NCI-H2171 treated with DMSO at 0.1 percent for 48 hours (cell line): ENCODE measurements around the gene OCA2.

Experiments
- DNase-seq: peaks from one replicate; lab custom pipeline; 2025; lab: John Stamatoyannopoulos, UW

The OCA2 gene

GRCh38 chr15:28079313-28079969, 19.7 kb downstream of the OCA2 start:
- DNase-seq, result no peak

DNA sequence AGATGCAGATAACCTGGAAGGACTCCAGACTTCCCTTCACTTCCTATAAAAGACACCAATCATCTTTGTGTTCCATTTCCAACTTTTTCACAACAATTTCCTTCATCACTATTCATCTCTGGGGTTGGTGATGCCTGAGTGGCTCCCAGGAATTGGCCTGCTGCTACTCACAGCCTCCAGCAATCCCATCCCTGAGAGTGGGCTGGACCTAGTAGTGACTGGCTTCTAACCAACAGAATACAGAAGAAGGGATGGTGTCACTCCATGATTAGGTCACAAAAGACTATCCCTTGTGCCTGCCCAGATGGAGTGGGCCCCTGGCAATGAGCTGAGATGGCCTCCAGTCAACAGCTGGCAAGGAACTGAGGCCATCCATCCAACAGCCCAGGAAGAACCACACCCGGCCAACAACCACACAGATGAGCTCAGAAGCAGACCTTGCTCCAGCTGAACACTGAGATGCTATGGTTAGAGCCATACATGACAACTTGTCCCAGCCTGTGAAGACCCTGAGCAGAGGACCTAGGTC, 20.9 kb downstream of the OCA2 start:
- DNase-seq, result no peak

GRCh38 chr15:28075573-28075972, 23.5 kb downstream of the OCA2 start:
- DNase-seq, result no peak

GRCh38 chr15:28068930-28069329, 30.2 kb downstream of the OCA2 start:
- DNase-seq, result no peak

DNA sequence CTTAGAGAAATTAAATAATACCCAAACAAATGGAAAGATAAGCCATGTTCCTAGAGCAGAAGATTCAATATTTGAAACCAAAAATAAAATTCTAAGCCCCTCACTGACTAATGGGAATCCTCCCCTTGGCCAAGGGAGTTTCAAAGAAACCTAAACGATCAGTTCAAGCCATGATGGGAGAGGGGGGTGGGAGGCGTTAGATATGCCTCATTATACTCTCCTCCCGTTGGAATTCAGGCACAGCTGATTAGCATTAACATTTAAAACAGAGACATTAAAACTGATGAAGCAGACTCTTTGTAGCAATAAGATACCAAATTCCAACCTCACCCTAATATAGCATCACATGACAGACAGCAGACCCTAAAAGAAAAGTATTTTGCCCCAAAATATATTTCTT, 32.9 kb downstream of the OCA2 start:
- no peak for DNase-seq

DNA sequence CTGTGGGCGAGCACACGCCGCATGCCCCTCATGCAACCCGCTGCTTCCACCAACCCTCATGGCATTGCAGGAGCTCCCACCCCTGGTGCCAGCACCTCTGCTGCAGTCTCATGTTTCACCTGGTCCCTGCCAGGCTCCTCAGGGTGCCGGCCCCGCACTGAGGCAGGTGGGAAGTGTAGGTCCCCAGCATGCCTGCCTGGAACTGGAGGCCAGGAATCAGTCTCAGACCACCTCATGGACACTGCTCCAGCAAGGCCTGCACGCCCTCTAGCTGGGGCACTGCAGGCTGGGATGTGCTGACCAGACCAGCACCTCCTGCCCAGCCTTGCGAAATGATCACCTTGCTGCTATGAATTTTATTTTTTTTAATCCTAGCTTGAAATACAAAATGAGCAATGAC, 39.1 kb downstream of the OCA2 start:
- DNase-seq, result no peak

GRCh38 chr15:28058082-28058481, 41.0 kb downstream of the OCA2 start:
- DNase-seq, result no peak

DNA sequence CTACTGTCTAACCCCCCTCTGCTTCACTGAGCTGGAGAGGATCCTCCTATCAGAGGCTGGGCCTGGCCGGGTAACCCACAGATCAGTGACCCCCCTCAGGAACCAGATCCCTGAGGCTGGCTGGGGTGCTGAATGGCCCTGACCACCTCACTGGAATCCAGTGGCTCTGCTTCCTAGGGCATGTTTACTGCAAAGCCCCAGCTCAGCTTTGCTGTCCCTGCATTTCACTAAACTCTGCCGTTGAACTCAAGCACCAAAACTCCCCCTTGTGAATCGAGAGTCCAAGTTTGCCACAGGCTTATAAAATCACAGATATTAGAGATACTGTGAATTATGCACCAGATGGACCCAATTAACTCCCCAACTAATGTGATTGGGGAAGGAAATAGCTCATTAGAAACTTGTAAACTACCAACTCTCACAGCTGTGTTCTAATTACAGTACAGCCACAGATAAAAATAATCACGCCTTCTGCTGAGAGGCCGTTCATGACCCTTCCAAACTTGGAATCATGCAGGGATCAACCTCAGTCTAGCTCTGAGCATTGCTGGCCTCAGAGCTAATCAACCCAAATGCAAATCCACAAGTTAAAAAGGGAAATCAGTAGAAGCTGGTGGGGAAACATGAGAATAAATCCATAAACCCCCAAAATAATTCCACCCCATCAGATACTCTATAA, 47.0 kb downstream of the OCA2 start:
- DNase-seq, result peak; percentile 16

DNA sequence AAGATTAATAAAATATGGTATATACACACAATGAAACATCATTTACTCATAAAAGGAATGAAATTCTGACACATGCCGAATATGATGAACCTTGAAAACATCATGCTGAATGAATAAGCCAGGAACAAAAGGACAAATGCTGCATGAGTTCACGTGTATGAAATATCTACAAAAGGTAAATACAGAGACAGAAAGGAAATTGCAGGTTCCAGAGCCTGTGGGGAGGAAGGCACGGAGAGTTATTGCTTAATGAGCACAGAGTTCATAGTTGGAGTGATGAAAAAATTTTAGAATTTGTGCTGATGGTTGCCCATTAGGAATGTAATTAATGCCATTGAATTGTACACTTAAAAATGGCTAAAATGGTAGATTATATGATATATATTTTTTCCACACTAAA, 49.5 kb downstream of the OCA2 start:
- no peak for DNase-seq

GRCh38 chr15:28047277-28047676, 51.8 kb downstream of the OCA2 start:
- no peak for DNase-seq

GRCh38 chr15:28044121-28044672, 54.9 kb downstream of the OCA2 start:
- DNase-seq, result peak; percentile 85

- DNase-seq, result peak; percentile 90
Measured at GRCh38 chr15:28043691-28044091, 55.4 kb downstream of the OCA2 start.

DNA sequence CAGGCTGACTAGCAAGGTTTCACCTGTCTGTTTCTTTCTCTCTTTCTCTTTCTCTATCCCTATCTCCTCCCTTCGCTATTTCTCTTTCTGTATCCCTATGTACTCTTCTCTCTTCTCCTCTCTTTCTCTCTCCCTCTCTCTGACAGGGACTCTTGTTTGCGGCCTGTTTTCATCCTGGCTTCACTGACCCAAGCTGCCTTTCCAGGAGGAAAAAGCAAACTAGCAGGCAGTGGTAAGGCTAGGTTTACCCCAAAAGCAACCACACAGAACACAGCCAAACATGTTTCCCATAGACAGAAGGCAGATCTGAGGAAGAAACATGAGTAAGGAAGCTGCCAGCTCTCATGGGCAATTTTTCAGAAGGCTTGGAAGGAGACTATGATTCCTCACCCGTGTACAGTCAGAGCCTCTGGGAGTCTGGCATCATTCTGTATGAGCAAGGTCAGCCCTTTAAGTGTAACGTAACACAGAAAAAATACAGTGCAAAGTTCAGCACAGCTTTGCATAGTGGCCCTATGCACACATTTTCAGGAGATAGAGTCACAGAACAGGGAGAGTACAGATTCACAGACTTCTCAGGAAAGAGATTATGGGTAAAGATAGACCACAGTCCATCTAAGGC, 61.0 kb downstream of the OCA2 start:
- DNase-seq, result no peak

GRCh38 chr15:28033443-28033842, 65.7 kb downstream of the OCA2 start:
- no peak for DNase-seq

DNA sequence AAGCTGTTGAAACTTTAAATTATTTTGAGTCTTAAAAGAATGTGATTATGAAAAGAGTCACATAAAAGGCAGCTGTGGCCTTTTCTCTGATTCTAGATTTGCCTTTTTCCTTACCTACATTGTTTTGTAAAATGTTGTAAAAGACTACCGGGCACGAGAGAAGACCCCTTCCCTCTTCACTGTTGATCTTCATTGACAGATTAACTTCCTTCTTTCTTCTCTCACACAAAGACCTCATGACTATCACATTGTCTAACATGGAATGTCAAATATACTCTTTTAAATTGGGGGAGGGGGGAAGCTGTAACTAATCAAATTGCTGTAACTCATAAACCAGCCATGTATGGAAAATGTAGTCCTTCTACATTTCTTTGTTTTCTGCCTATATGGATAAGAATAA, 68.3 kb downstream of the OCA2 start:
- DNase-seq, result no peak

DNA sequence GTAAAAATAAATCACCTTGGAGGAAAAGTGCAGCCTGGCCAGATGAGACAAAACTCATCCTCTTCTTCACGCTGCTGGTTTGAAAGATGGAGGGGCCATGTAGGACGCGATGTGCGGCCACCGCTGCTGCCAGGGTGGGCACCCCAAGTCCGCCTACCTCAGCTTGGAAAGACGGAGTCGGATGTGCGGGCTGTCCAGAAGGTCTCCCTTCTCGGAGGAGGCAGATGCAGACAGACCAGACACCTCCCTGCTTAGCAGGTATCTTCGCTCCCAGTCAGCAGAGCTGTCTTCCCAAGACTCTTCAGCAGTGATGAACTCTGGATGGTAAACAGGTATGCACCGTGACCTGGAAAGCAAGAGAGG, 71.4 kb downstream of the OCA2 start:
- no peak for DNase-seq

- DNase-seq, result no peak
Measured at GRCh38 chr15:28026764-28027713, 72.1 kb downstream of the OCA2 start.

DNA sequence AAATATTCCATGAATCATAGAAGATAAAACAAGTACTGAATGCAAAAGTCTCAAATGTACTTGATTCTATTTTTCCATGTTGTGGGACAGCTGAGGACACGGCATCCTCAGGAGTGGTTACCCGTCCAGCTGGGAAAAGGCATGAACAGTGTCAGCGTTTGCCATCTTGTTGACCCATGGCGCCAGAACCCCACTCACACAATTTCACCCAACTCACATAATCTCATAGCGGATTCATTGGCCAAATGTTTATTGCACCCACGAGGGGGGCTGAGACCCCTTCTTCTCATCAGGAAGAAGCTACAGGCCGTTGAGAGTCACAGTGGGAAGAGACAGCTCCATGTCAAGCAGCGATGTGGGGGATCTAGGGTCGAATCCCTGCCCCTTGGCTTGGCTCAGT, 72.9 kb downstream of the OCA2 start:
- DNase-seq, result no peak

DNA sequence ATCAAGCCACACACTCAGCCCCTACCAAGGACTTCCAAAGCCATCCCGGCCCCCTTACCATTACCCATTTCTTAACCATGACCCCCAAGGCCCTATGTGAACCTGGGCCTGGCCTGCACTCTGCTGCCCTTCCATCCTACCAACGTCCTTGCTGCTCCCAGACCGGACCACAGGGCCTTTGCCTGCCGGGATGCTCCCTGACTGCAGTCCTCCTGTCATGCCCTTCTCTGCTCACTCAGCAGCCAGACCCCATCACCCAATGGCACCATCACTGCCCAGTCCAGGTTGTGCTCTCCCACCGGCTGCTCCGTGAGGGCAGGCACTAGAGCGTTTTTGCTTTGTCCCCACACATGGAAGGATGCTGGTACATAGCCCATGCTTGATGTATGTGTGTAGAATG, 73.7 kb downstream of the OCA2 start:
- no peak for DNase-seq

- no peak for DNase-seq
Measured at GRCh38 chr15:28024889-28025250, 74.2 kb downstream of the OCA2 start.

- no peak for DNase-seq
Measured at GRCh38 chr15:28023933-28024888, 74.9 kb downstream of the OCA2 start.
